ENCODE measurements around the gene LARGE1.

LARGE1 gene

GRCh38 chr22:33737662-33738061 lies 182.6 kb downstream of the LARGE1 start:
- no peak overlapping the region for H3K4me2 ChIP-seq (ENCODE audit: insufficient read depth, low read length)
- TF ChIP-seq EZH2 (IDR thresholded peaks at IDR 0.05; ENCODE audit: borderline replicate concordance, low read depth, low read length, severe bottlenecking) (no peak), CTCF (IDR thresholded peaks at IDR 0.05; ENCODE audit: borderline replicate concordance, extremely low read depth, low read length, poor library complexity, severe bottlenecking) (no peak)

GRCh38 chr22:33735978-33736377 lies 184.3 kb downstream of the LARGE1 start:
- DNase-seq (no peak), ATAC-seq (ENCODE audit: insufficient read depth, low read depth) (no peak)
- no peak overlapping the region for H3K4me2 ChIP-seq (ENCODE audit: insufficient read depth, low read length)
- H4K20me1 ChIP-seq (ENCODE audit: insufficient read depth, low read length) = no peaks in the 10 kb centered on the region
- H3K79me2 ChIP-seq (ENCODE audit: insufficient read depth, low read length) = no peaks in the 10 kb centered on the region
- peaks cover 5% of the 10 kb centered on the region for H3K9me3 ChIP-seq (ENCODE audit: insufficient read depth, low read length, severe bottlenecking)
- H3K9ac ChIP-seq (ENCODE audit: low read depth, low read length) = no peak overlapping the region
- no peak overlapping the region for H2AFZ ChIP-seq (ENCODE audit: low read depth, low read length)
- no peak overlapping the region for H3K4me3 ChIP-seq (ENCODE audit: low read depth in 1 of 2, low read length in 2 of 2)
- TF ChIP-seq CTCF (IDR thresholded peaks at IDR 0.05; ENCODE audit: borderline replicate concordance, extremely low read depth, low read length, poor library complexity, severe bottlenecking) = no peak
- TF ChIP-seq EZH2 (IDR thresholded peaks at IDR 0.05; ENCODE audit: borderline replicate concordance, low read depth, low read length, severe bottlenecking) = no peak
- H3K36me3 ChIP-seq (ENCODE audit: insufficient read depth, low read length) = no peaks in the 10 kb centered on the region
- H3K27ac ChIP-seq (ENCODE audit: low read length) = no peak overlapping the region
- H3K4me1 ChIP-seq (ENCODE audit: insufficient read depth, low read length) = no peaks in the 10 kb centered on the region
- no peaks in the 10 kb centered on the region for H3K27me3 ChIP-seq (ENCODE audit: insufficient read depth, low read length, poor library complexity)

More at GRCh38 chr22:33737662-33738061, 182.6 kb downstream of the LARGE1 start:
- no peaks in the 10 kb centered on the region for H3K36me3 ChIP-seq (ENCODE audit: insufficient read depth, low read length)
- peaks cover 5% of the 10 kb centered on the region for H3K9me3 ChIP-seq (ENCODE audit: insufficient read depth, low read length, severe bottlenecking)
- H3K4me3 ChIP-seq (ENCODE audit: low read depth in 1 of 2, low read length in 2 of 2) = no peak overlapping the region
- no peaks in the 10 kb centered on the region for H3K4me1 ChIP-seq (ENCODE audit: insufficient read depth, low read length)
- H3K27ac ChIP-seq (ENCODE audit: low read length) = no peak overlapping the region
- ATAC-seq (ENCODE audit: insufficient read depth, low read depth) = no peak
- H3K27me3 ChIP-seq (ENCODE audit: insufficient read depth, low read length, poor library complexity) = no peaks in the 10 kb centered on the region
- H4K20me1 ChIP-seq (ENCODE audit: insufficient read depth, low read length) = no peaks in the 10 kb centered on the region
- H2AFZ ChIP-seq (ENCODE audit: low read depth, low read length) = no peak overlapping the region
- no peak overlapping the region for H3K9ac ChIP-seq (ENCODE audit: low read depth, low read length)
- H3K79me2 ChIP-seq (ENCODE audit: insufficient read depth, low read length) = no peaks in the 10 kb centered on the region
- no peak for DNase-seq

- Histone ChIP-seq H2AFZ (ENCODE audit: low read depth, low read length) (no peak overlapping the region), H3K4me1 (ENCODE audit: insufficient read depth, low read length) (no peaks in the 10 kb centered on the region), H3K27ac (ENCODE audit: low read length) (no peak overlapping the region), H3K27me3 (ENCODE audit: insufficient read depth, low read length, poor library complexity) (no peaks in the 10 kb centered on the region), H3K9ac (ENCODE audit: low read depth, low read length) (no peak overlapping the region), H3K4me3 (ENCODE audit: low read depth in 1 of 2, low read length in 2 of 2) (no peak overlapping the region), H4K20me1 (ENCODE audit: insufficient read depth, low read length) (no peaks in the 10 kb centered on the region), H3K79me2 (ENCODE audit: insufficient read depth, low read length) (no peaks in the 10 kb centered on the region), H3K36me3 (ENCODE audit: insufficient read depth, low read length) (no peaks in the 10 kb centered on the region), H3K9me3 (ENCODE audit: insufficient read depth, low read length, severe bottlenecking) (no peaks in the 10 kb centered on the region), H3K4me2 (ENCODE audit: insufficient read depth, low read length) (no peak overlapping the region)
- no peak for ATAC-seq (ENCODE audit: insufficient read depth, low read depth)
- no peak for DNase-seq
- TF ChIP-seq EZH2 (IDR thresholded peaks at IDR 0.05; ENCODE audit: borderline replicate concordance, low read depth, low read length, severe bottlenecking) (no peak), CTCF (IDR thresholded peaks at IDR 0.05; ENCODE audit: borderline replicate concordance, extremely low read depth, low read length, poor library complexity, severe bottlenecking) (no peak)
Measured at GRCh38 chr22:33728847-33729246, 191.4 kb downstream of the LARGE1 start.

- H3K79me2 ChIP-seq (ENCODE audit: insufficient read depth, low read length) = no peaks in the 10 kb centered on the region
- no peaks in the 10 kb centered on the region for H4K20me1 ChIP-seq (ENCODE audit: insufficient read depth, low read length)
- no peaks in the 10 kb centered on the region for H3K27me3 ChIP-seq (ENCODE audit: insufficient read depth, low read length, poor library complexity)
- no peaks in the 10 kb centered on the region for H3K9me3 ChIP-seq (ENCODE audit: insufficient read depth, low read length, severe bottlenecking)
- no peak overlapping the region for H3K9ac ChIP-seq (ENCODE audit: low read depth, low read length)
- no peak overlapping the region for H2AFZ ChIP-seq (ENCODE audit: low read depth, low read length)
- ATAC-seq (ENCODE audit: insufficient read depth, low read depth) (no peak), DNase-seq (no peak)
- TF ChIP-seq EZH2 (IDR thresholded peaks at IDR 0.05; ENCODE audit: borderline replicate concordance, low read depth, low read length, severe bottlenecking) = no peak
- no peak for TF ChIP-seq CTCF (IDR thresholded peaks at IDR 0.05; ENCODE audit: borderline replicate concordance, extremely low read depth, low read length, poor library complexity, severe bottlenecking)
- no peak overlapping the region for H3K4me2 ChIP-seq (ENCODE audit: insufficient read depth, low read length)
- H3K4me3 ChIP-seq (ENCODE audit: low read depth in 1 of 2, low read length in 2 of 2) = no peak overlapping the region
- H3K27ac ChIP-seq (ENCODE audit: low read length) = no peak overlapping the region
- no peaks in the 10 kb centered on the region for H3K36me3 ChIP-seq (ENCODE audit: insufficient read depth, low read length)
- H3K4me1 ChIP-seq (ENCODE audit: insufficient read depth, low read length) = no peaks in the 10 kb centered on the region
Measured at GRCh38 chr22:33726294-33726734, 194.0 kb downstream of the LARGE1 start.

Measured in DND-41 (cell line).